GM10248 (cell line): ENCODE data around the gene AURKB.

Experiments used
- CTCF ChIA-PET: fragments of 300-600 bp; sonication (Branson Sonifier 250); formaldehyde crosslinking; extraction: SDS; loops from one replicate; lab custom pipeline; 2021; ENCODE audit warnings: antibody characterized with exemption; lab: Yijun Ruan, JAX
- POLR2A ChIA-PET: fragments of 350-650 bp; sonication (Branson Sonifier 250); formaldehyde crosslinking; extraction: SDS; loops from one replicate; lab custom pipeline; 2020; ENCODE audit warnings: antibody characterized with exemption; lab: Yijun Ruan, JAX
- DNase-seq: peaks from one replicate; pipeline ENCODE4 v3.0.0; 2012; ENCODE audit errors: extremely low spot score
- TF ChIP-seq, protein P1 (sequence below): IDR thresholded peaks from 2 replicates; pipeline ENCODE4 v1.5.1; 2012; ENCODE audit warnings: mild to moderate bottlenecking, low read depth; ENCODE audit errors: extremely low read depth, missing control alignments, control extremely low read depth

The AURKB gene

DNA sequence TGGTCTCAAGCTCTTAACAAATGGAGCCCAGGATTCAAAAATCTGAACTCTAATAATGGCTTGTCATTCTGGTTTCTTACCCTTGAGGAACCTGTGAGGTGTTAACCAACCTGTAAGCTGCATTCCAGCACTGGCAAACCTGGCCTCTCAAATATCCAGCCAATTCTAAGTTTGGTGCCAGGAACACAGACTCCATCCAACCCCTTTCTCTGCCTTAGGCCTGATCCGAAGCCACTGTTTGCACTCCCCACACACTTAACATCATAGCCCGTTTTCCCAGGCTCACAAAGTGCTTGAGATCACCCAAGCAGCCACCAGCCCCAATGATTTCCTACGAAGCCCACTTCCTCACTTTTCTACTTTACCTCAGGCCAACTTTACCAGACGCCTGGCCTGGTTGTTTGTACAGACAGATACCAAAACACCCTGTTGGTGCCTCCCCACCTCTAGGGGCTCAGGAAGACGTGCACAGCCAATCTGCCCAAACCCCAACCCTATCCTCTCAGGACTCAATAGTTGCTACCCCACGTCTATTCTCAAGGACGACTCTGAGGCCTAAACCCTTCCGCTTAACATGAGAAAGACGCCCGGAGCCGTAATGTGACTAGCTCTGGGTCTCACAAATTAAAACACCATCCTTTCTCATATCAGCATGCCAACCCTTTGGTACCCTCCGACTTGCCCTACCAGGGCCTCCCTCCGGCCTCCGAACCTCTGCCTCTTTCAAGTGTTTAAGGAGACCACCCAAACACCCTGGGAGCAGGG lies 55.0 kb downstream of the AURKB start:
- ChIA-PET CTCF (interaction anchor here (0.6 to 4.4 kb wide), 9 partner anchors 12 to 61 kb away, joined by 3 to 46 read pairs (median 4); partner anchors contain the start of gene ALOXE3), POLR2A (interaction anchor here (0.6 to 4.1 kb wide), 5 partner anchors 10 to 320 kb away, joined by 4 to 37 read pairs (median 22); no protein-coding TSS in a partner anchor)
- no peak for DNase-seq
- TF ChIP-seq, protein P1, sequence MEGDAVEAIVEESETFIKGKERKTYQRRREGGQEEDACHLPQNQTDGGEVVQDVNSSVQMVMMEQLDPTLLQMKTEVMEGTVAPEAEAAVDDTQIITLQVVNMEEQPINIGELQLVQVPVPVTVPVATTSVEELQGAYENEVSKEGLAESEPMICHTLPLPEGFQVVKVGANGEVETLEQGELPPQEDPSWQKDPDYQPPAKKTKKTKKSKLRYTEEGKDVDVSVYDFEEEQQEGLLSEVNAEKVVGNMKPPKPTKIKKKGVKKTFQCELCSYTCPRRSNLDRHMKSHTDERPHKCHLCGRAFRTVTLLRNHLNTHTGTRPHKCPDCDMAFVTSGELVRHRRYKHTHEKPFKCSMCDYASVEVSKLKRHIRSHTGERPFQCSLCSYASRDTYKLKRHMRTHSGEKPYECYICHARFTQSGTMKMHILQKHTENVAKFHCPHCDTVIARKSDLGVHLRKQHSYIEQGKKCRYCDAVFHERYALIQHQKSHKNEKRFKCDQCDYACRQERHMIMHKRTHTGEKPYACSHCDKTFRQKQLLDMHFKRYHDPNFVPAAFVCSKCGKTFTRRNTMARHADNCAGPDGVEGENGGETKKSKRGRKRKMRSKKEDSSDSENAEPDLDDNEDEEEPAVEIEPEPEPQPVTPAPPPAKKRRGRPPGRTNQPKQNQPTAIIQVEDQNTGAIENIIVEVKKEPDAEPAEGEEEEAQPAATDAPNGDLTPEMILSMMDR = no peak
